Measurements from ENCODE around the gene GMNC. TPM values are rescaled to one million over a fixed set of nuclear protein-coding genes. Genes with fewer than 3 reads are reported as not detected.

Gene GMNC
- total RNA-seq, 1 experiment from 2014 or later, result not detected

DNA sequence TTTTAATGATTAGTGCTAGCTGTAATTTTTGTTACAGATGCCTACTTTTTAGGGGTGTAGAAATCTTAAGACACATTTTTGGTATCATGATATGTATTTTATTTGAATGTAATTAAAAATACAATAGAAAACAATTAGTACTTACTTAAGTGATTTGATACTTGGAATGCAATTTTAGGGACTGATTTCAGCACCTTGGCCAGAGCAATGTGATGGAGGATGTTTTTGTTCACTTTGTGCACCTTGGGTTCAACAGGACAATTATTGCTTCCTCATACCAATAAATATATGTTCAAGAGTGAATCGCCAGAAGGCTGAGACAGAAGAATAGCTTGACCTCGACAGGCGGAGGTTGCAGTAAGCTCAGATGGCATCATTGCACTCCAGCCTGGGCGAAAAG is 22.3 kb downstream of the GMNC start:
- ChIA-PET POLR2A (interaction anchor here (0.7 kb wide), 1 partner anchor 20 kb away, joined by 5 read pairs; no protein-coding TSS in a partner anchor), CTCF (no interaction called here)
- TF ChIP-seq, protein P1, sequence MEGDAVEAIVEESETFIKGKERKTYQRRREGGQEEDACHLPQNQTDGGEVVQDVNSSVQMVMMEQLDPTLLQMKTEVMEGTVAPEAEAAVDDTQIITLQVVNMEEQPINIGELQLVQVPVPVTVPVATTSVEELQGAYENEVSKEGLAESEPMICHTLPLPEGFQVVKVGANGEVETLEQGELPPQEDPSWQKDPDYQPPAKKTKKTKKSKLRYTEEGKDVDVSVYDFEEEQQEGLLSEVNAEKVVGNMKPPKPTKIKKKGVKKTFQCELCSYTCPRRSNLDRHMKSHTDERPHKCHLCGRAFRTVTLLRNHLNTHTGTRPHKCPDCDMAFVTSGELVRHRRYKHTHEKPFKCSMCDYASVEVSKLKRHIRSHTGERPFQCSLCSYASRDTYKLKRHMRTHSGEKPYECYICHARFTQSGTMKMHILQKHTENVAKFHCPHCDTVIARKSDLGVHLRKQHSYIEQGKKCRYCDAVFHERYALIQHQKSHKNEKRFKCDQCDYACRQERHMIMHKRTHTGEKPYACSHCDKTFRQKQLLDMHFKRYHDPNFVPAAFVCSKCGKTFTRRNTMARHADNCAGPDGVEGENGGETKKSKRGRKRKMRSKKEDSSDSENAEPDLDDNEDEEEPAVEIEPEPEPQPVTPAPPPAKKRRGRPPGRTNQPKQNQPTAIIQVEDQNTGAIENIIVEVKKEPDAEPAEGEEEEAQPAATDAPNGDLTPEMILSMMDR (IDR thresholded peaks at IDR 0.05; ENCODE audit: unreplicated experiment), result no peak
- peaks cover 13% of the 10 kb centered on the region for H3K27me3 Mint-ChIP-seq (ENCODE audit: insufficient read depth, unreplicated experiment)
- peak; percentile 38 for DNase-seq (ENCODE audit: unreplicated experiment)
- intact Hi-C loops (cut with micrococcal nuclease), result no loop called here
- H3K36me3 Mint-ChIP-seq (ENCODE audit: insufficient read depth, unreplicated experiment), result no peaks in the 10 kb centered on the region
- no TSS peak for BruUV-seq (replicated peaks)
- H3K4me3 Mint-ChIP-seq (ENCODE audit: unreplicated experiment), result no peak overlapping the region
- no peaks in the 10 kb centered on the region for H3K4me1 Mint-ChIP-seq (ENCODE audit: insufficient read depth, unreplicated experiment)
- no peaks in the 10 kb centered on the region for H3K9me3 Mint-ChIP-seq (ENCODE audit: unreplicated experiment)
- H3K27ac Mint-ChIP-seq (ENCODE audit: low read depth, unreplicated experiment), result no peak overlapping the region

DNA sequence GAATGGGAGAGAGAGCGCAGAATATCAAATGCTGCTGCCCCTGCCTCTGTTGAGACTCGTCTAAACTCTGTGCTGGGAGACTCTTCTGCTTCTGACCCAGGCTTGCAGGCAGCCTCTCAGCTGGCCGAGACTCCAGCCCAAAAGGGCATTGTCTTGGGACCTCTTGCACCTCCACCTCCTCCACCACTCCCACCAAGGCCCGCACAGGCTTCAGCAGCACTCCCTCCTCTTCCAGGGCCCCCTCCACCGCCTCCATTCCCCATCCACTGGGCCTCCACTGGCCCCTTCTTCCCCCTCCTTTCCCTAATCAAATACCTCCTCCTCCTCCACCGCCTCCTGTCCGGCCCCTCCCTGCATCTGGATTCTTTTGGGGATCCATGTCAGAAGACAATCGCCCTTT is 31.3 kb downstream of the GMNC start:
- no peaks in the 10 kb centered on the region for H3K27me3 Mint-ChIP-seq (ENCODE audit: insufficient read depth, unreplicated experiment)
- H3K9me3 Mint-ChIP-seq (ENCODE audit: unreplicated experiment), result no peaks in the 10 kb centered on the region
- intact Hi-C loops (cut with micrococcal nuclease), result no loop called here
- no TSS peak for BruUV-seq (replicated peaks)
- H3K4me1 Mint-ChIP-seq (ENCODE audit: insufficient read depth, unreplicated experiment), result peaks cover 8% of the 10 kb centered on the region
- TF ChIP-seq, protein P1 (IDR thresholded peaks at IDR 0.05; ENCODE audit: unreplicated experiment), result no peak
- ChIA-PET CTCF (interaction anchor here (0.8 to 1.1 kb wide), 2 partner anchors 53 to 130 kb away, joined by 3 read pairs; no protein-coding TSS in a partner anchor), POLR2A (no interaction called here)
- H3K36me3 Mint-ChIP-seq (ENCODE audit: insufficient read depth, unreplicated experiment), result no peaks in the 10 kb centered on the region
- DNase-seq (ENCODE audit: unreplicated experiment), result no peak
- no peak overlapping the region for H3K27ac Mint-ChIP-seq (ENCODE audit: low read depth, unreplicated experiment)
- no peak overlapping the region for H3K4me3 Mint-ChIP-seq (ENCODE audit: unreplicated experiment)

DNA sequence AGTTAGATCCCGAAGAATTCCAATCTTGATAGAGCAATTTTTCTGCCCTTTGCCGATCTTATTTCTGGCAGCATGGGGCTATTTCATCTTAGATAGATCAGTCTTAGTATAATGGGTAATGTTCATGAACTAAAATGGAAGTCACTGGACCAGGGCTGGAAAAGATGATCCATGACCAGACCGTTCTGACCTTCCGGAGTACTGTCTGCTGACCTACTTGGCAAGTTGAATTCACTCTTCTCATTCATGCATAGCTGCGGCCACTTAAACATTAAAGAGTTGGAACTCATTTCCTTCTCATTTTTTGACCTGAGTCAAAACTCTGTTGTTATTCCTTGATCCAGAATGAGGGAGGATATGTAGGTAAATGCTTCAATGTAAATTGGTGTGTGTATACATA is 32.5 kb downstream of the GMNC start:
- no peak overlapping the region for H3K4me3 Mint-ChIP-seq (ENCODE audit: unreplicated experiment)
- no peaks in the 10 kb centered on the region for H3K9me3 Mint-ChIP-seq (ENCODE audit: unreplicated experiment)
- no peaks in the 10 kb centered on the region for H3K27me3 Mint-ChIP-seq (ENCODE audit: insufficient read depth, unreplicated experiment)
- peaks cover 19% of the 10 kb centered on the region for H3K4me1 Mint-ChIP-seq (ENCODE audit: insufficient read depth, unreplicated experiment)
- no peak overlapping the region for H3K27ac Mint-ChIP-seq (ENCODE audit: low read depth, unreplicated experiment)
- no peaks in the 10 kb centered on the region for H3K36me3 Mint-ChIP-seq (ENCODE audit: insufficient read depth, unreplicated experiment)
- DNase-seq (ENCODE audit: unreplicated experiment), result no peak
- ChIA-PET POLR2A (interaction anchor here (0.7 to 1.2 kb wide), 2 partner anchors 8 to 201 kb away, joined by 3 read pairs; no protein-coding TSS in a partner anchor), CTCF (interaction anchor here (0.5 to 1.1 kb wide), 4 partner anchors 18 to 429 kb away, joined by 3 to 4 read pairs (median 3); no protein-coding TSS in a partner anchor)
- no TSS peak for BruUV-seq (replicated peaks)
- TF ChIP-seq, protein P1 (IDR thresholded peaks at IDR 0.05; ENCODE audit: unreplicated experiment), result no peak
- intact Hi-C loops (cut with micrococcal nuclease), result no loop called here

DNA sequence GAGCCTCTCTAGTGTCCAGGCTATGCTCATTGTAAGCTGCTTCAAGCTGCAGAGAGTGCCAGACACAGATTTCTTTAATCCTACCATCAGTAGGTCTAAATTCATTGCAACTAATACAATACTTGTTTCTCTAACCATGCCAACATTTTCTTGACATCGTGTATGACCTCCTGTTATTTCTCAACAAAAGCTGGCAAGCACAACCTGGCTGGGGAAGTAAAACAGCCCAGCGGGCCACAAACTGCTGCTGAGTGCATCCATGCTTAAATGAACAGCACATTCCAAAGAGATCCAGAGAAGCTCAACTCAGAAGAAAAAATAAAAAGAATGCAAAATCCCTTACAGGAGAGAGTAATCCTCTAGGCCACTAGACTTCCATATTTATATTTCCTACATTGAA is 36.5 kb downstream of the GMNC start:
- Mint-ChIP-seq H3K4me3 (ENCODE audit: unreplicated experiment) (no peak overlapping the region), H3K9me3 (ENCODE audit: unreplicated experiment) (no peaks in the 10 kb centered on the region), H3K27me3 (ENCODE audit: insufficient read depth, unreplicated experiment) (no peaks in the 10 kb centered on the region), H3K36me3 (ENCODE audit: insufficient read depth, unreplicated experiment) (no peaks in the 10 kb centered on the region), H3K27ac (ENCODE audit: low read depth, unreplicated experiment) (no peak overlapping the region), H3K4me1 (ENCODE audit: insufficient read depth, unreplicated experiment) (peaks cover 21% of the 10 kb centered on the region)
- BruUV-seq (replicated peaks), result no TSS peak
- ChIA-PET CTCF (interaction anchor here (0.6 to 2.5 kb wide), 2 partner anchors 14 to 1068 kb away, joined by 3 to 10 read pairs; no protein-coding TSS in a partner anchor), POLR2A (interaction anchor here (0.7 kb wide), 1 partner anchor 551 kb away, joined by 3 read pairs; no protein-coding TSS in a partner anchor)
- intact Hi-C loops (cut with micrococcal nuclease), result no loop called here
- peak; percentile 68 for DNase-seq (ENCODE audit: unreplicated experiment)
- TF ChIP-seq, protein P1 (IDR thresholded peaks at IDR 0.05; ENCODE audit: unreplicated experiment), result no peak
